HTR-8/SVneo (cell line): ENCODE data around the gene IQCF6.
"Not testable (repeated sequence)": the region's sequence is repeated elsewhere in the genome, so short reads cannot be mapped to it uniquely, and the experiment has no call there.

Experiments used
- DNase-seq: peaks from one replicate; pipeline ENCODE4 v3.0.0; 2011; ENCODE audit warnings: low spot score, mixed read lengths; ENCODE audit not compliant: insufficient read length
- FAIRE-seq: peaks from 2 replicates; lab custom pipeline; 2011; peaks lifted over from hg19 to GRCh38; lab: Jason Lieb, UNC

Gene IQCF6

DNA sequence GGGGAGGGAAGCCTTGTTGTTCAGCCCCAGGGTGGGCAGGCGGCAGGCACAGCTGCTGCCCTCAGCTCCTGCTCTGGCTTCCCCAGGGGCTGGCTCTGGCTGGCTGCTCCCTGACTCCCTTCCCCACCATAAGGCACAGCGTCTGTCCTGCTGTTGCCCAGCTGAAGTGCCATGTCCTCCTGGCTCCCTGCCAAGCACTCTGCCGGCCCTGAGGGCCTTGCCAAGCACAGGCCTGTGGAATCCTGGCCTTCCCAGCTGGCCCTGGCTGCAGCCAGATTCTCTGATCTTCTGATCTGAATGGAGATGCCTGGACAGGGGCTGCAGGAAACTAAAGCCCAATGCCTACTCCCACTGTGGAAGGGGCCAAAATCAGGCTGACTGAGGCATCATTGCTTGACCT, 1.1 kb downstream of the IQCF6 start:
- DNase-seq = no peak
- FAIRE-seq = no peak

DNA sequence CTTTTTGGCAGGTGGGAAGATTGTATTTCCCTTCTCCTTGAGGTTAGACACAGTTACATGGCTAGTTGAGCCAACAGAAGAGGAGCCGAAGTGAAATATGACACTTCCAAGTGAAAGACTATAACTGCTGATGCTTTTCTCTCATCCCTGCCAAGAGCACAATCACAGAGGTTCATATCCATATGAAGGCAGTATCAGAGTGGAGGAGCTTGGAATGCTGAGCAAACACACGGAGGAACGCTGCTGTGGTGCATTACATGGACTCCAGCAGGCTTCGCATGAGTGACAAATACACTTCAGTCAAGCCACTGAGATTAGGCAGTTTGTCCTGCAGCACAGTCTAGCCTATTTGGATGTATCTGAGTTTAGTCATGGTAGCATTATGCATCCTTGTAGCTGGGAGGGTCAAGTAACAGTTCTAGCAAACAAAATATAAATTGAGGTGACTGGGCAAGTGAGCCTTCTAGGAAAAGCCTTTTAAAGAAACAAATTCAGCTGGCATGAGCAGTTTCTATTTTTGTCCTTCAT, 5.4 kb downstream of the IQCF6 start:
- FAIRE-seq (peak; percentile 59), DNase-seq (no peak)

DNA sequence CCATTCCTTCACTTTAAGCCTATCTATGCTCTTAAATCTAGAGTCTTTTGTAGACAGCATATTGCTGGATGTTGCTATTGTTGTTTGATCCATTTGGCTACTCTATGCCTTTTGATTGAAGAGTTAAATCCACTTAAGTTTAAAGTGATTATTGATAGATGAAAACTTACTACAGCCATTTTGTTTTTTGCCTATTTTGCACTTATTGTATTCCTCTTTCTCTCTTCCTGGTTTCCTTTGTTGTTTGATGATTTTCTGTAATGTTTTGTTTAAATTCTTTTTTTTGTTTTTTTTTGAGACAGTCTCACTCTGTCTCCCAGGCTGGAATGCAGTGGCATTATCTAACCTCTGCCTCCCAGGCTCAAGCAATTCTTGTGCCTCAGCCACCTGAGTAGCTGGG, 19.8 kb downstream of the IQCF6 start:
- FAIRE-seq = no peak
- DNase-seq = no peak

DNA sequence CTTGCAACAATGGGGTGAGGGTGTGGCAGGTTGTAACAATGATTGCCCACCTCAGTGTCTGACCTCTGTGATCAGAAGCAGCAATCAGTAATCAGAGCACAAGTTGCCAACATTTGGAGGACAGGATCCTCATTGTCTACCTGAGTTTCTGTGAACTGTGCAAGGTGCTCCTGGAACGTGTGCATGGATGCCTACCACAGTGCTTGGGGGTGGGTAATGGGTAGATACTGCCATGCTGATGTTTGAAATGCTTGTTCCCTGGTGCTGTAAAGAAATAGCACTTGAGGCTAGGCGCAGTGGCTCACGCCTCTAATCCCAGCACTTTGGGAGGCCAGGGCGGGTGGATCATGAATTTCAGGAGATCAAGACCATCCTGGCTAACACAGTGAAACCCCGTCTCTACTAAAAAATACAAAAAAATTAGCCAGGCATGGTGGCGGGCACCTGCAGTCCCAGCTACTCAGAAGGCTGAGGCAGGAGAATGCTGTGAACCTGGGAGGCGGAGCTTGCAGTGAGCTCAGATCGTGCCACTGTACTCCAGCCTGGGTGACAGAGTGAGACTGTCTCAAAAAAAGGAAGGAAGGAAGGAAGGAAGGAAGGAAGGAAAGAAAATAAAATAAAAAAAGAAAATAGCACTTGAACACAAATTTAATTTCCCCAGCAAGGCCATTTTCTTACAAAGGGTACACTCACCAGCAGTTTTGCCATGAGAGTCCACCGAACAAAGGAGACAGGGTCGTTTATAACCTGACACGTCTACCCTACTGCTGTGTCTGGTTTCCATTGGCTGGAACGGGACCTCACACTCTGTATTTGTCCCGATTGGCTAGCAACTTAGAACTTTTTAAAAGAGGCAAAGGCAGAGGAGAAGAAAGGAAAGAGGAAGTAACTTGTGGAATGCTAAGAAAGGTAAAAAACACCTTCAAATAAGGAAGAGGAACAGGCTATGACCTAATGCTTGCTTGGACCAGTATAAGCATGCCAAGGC, 25.0 kb downstream of the IQCF6 start:
- not testable (repeated sequence) for FAIRE-seq

DNA sequence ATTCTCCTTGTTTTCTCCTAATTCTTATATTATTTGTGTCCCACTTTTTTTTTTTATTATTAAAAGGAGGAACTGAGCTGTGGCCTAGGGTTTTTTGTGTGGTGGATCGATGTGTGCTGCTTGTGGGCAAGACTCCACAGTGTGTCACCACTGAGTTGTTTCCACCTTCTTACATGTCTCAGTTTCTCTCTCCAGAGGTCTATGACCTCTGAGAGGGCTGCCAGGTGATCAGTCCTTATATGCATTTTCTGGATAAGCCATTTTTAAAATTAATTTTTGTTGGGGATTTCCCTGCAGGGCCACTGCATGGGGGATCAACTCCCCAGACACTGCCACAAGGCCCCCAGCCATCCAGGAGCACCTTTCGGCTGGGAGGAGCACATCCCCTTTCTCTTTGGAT, 27.8 kb downstream of the IQCF6 start:
- no peak for FAIRE-seq
- no peak for DNase-seq

More for the DNA sequence above, 25.0 kb downstream of the IQCF6 start:
- DNase-seq = not testable (repeated sequence)

DNA sequence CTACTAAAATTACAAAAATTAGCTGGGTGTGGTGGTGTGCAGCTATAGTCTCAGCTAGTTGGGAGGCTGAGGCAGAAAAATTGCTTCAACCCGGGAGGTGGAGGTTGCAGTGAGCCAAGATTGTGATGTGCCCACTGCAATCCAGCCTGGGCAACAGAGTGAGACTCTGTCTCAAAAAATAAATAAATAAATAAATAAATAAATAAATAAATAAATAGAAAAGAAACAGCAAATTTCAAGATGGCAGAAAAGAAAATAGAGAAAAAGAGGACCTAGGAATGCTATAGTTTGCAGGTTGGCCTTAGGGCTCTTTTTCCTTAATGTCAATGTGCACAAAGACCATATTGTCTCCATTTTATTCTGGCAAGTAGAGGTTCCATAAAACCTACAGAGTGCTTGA, 28.2 kb downstream of the IQCF6 start:
- DNase-seq (no peak), FAIRE-seq (no peak)

DNA sequence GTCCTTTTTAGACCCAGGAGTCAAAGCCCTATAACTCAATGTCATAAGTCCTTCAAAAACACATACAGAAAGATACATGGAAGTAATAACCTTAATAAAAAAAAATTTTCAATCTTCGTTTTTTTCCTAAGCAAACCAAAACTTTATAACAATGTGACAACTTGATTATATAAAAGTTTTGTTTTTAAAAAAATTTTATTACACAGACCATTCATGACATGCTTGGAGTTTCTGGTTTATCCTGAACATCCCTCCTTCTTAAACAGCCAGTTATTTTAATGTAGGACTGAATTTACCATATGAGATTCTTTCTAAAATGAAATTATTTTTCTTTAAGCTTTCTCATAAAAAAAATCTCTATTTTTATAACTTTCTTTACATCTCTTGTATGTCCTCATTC, 30.7 kb downstream of the IQCF6 start:
- FAIRE-seq = no peak

DNA sequence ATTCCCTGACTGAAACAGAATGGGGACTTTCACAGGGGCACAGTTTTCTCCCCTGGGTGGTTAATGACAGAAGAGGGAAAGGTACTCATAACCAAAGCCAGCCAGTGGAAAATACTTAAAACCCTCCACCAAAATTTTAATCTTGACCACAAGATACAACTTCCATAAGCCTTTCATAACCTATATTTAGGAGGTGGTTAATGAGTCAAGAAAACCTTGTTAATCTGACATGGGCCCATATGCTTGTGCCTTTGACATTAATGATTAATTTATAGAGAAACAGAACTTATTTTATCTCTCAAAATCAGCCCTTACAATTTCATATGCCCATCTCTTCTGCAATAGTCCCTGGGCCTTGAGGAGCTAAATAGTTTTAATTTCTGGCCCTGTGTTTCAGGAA, 31.2 kb downstream of the IQCF6 start:
- DNase-seq (no peak), FAIRE-seq (no peak)

More for the DNA sequence above, 30.7 kb downstream of the IQCF6 start:
- DNase-seq = no peak

DNA sequence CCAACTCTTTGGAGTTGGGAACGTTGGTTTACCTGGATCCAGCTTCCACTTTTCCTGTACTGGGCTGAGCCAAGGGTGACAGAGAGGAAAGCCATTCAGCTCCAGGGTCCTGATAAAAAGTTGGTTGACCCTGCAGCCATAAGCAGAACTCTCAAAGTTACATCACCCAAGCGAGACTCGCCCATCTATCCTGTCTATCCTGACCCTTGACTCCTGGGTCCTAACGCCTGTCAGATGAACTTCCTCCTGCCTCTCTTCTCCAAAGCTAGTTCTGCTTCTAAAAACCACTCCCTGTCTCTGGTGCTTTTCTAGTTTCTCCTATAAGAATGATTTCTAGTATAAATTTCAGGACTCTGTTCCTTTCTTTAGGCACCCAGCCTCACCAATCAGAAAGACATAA, 36.1 kb downstream of the IQCF6 start:
- DNase-seq = not testable (repeated sequence)
- peak; percentile 28 for FAIRE-seq

DNA sequence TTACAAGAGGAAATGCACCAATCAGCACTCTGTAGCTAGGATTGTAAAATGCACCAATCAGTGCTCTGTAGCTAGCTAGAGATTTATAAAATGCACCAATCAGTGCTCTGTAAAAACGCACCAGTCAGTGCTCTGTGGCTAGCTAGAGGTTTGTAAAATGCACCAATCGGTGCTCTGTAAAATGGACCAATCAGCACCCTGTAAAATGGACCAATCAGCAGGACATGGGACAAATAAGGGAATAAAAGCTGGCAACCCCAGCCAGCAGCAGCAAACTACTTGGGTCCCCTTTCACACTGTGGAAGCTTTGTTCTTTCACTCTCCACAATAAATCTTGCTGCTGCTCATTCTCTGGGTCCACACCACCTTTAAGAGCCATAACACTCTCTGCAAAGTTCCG, 36.7 kb downstream of the IQCF6 start:
- not testable (repeated sequence) for DNase-seq, FAIRE-seq

DNA sequence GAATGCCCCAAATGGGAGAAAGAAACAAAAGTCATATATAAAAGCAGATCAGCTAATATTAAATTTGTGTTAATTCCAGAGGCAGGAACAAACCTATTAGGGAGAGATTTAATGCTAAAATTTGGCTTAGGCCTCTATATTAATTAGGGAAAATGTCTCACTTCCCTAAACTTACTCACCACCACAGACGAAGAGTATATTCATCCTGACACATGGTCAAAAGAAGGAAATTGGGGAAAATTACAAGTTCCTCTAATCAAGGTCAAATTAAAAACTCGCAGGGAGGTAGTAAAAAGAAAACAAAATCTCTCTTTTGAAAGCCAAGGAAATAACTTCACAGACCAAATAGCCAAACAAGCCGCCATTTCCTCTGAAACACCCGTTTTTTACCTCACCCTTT, 39.9 kb downstream of the IQCF6 start:
- no peak for FAIRE-seq
- no peak for DNase-seq

DNA sequence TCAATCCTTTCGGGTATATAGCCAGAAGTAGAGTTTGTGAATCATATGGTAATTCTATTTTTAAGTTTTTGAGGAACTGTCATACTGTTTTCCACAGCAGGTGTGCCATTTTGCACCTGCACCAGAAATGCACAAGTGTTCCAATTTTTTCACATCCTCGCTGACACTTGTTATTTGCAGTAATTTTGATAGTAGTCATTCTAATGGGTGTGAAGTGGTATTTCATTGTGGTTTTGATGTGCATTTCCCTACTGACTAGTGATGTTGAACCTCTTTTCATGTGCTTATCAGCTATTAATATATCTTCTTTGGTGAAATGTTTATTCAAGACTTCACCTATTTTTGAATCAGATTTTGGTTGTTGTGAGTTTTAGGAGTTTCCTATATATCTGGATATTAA, 43.1 kb downstream of the IQCF6 start:
- no peak for FAIRE-seq
- DNase-seq = no peak

DNA sequence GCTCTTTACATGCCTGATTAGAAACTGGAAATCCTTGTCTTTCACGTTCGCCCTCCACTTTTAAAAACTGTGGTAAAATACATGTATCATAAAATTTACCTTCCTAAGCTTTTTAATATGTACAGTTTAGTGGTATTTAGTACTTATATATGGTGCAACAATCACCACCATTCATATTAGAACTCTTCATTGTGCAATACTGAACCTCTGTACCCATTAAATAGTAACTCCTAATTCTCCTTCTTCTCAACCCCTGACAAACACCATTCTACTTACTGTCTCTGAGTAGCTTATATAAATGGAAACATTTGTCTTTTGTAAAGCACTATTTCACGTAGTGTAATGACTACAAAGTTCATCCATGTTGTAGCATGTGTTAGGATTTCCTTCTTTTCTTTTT, 44.0 kb downstream of the IQCF6 start:
- DNase-seq = no peak
- FAIRE-seq = no peak

DNA sequence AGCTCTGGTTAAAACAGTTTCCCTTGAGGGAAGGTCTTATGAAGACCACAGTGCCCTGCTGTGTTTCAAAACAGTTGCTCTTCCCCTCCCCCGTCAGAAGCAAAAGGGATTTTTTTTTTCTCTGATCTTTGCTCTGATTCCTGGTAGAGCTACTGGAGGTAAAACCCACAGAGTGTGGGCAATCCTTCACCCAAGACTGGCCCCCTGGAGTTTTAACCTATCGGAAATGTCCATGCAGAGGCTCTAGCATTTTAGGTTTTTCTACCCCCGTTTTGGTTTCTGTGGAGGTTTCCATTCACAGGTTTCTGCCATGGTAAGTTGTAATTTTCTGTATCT, 44.5 kb downstream of the IQCF6 start:
- DNase-seq (no peak), FAIRE-seq (no peak)

DNA sequence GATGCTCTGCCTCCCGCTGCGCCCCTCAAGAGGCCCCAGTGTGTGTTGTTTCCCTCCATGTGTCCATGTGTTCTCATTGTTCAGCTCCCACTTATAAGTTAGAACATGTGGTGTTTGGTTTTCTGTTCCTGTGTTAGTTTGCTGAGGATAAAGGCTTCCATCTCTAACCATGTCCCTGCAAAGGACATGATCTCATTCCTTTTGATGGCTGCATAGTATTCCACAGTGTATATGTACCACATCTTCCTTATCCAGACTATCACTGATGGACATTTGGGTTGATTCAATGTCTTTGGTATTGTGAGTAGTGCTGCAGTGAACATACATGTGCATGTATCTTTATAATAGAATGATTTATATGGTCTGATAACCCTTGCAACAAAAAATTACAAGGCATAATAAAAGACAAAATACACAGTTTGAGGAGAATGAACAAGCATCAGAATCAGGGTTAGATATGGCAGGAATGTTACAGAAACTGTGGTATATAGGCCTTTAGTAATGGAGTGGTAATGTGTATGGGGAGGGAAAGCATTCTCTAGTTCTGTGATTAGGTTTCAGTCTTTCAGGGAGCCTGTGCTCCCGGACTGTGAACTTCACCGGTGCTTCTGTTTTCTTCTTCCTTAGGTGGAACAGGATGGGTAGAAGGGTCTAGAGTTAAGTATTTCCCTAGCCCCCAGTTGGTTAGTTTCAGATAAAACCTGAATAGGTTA, 45.0 kb downstream of the IQCF6 start:
- DNase-seq (no peak), FAIRE-seq (peak; percentile 20)

DNA sequence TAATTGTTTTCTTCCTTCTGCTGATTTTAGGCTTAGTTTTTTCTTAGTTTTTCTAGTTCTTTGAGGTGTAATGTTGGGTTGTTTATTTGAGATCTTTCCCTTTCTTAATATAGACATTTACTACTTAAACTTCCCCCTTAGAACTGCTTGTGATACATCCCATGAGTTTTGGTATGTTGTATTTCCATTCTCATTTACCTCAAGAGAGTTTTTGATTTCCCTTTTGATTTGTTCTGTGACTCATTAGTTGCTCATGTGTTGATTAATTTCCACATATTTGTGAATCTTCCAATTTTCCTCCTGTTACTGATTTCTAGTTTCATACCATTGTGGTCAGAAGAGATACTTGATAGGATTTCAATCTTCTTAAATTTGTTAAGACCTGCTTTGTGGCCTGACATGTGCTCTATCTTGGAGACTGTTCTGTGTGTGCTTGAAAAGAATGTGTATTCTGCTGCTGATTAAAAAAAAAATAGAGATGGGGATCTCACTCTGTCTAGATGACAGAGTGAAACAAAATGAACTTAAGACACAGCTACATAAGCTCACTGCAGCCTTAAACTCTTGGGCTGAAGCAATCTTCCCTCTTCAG, 49.9 kb downstream of the IQCF6 start:
- no peak for DNase-seq
- no peak for FAIRE-seq
